HepG2 (cell line): ENCODE data around the gene NGRN. TPM values are rescaled to one million over a fixed set of nuclear protein-coding genes. Genes with fewer than 3 reads are reported as not detected.

ENCODE experiments used
- ATAC-seq: fragments of 200-7000 bp; cut with Tn5 transposase; 3 replicates; pipeline ENCODE4 v1.9.1; 2020; ENCODE audit warnings: mild to moderate bottlenecking, moderate library complexity
- BruUV-seq: library from RNA; stranded (reverse); fragments of 400-500 nt; replicated peaks from 2 replicates; lab custom pipeline; 2021; lab: Mats Ljungman, UMichigan
- CTCF ChIA-PET: fragments of 300-600 bp; formaldehyde crosslinking; extraction: SDS; loops from one replicate; lab custom pipeline; 2021; ENCODE audit warnings: low total read pairs, inconsistent platforms, low intra/inter-chr PET ratio; lab: Yijun Ruan, JAX
- POLR2A ChIA-PET: fragments of 350-600 bp; sonication (Branson Sonifier 250); formaldehyde crosslinking; loops from one replicate; lab custom pipeline; 2020; ENCODE audit warnings: antibody characterized with exemption, inconsistent platforms; lab: Yijun Ruan, JAX
- DNase-seq: peaks from one replicate; pipeline ENCODE4 v3.0.0-alpha.2; 2015; ENCODE audit warnings: low spot score
- FAIRE-seq: peaks from 3 replicates; lab custom pipeline; 2011; peaks lifted over from hg19 to GRCh38; lab: Jason Lieb, UNC
- H2AFZ ChIP-seq: one replicate; pipeline ENCODE4 v1.6.1; 2011; ENCODE audit warnings: low read length, inconsistent platforms
- H3K27ac ChIP-seq: fragments of 300-600 bp; 3 replicates; pipeline ENCODE4 v1.8.0; 2011; ENCODE audit warnings: mixed run types, mild to moderate bottlenecking, mixed read lengths, low read length, inconsistent platforms; ENCODE audit not compliant: insufficient read depth; ENCODE audit errors: extremely low read length
- H3K27me3 ChIP-seq, 2 experiments: fragments of 200-600 bp in 1 of 2; 2 replicates in 1 of 2; 3 replicates in 1 of 2; pipeline versions ENCODE4 v1.6.0 to v1.8.0; 2011; ENCODE audit warnings: low read length in 2 of 2, mild to moderate bottlenecking in 2 of 2, moderate library complexity in 2 of 2, inconsistent platforms in 1 of 2; ENCODE audit not compliant: insufficient read depth in 2 of 2, control insufficient read depth in 1 of 2
- H3K36me3 ChIP-seq, 2 experiments: fragments of 200-600 bp in 1 of 2; replicated peaks in 1 of 2; 2 replicates in 1 of 2; 3 replicates in 1 of 2; pipeline versions ENCODE4 v1.5.1 to v1.8.0; 2011; ENCODE audit warnings: low read length in 2 of 2, inconsistent platforms in 1 of 2; ENCODE audit not compliant: insufficient read depth in 2 of 2, control insufficient read depth in 1 of 2
- H3K4me1 ChIP-seq: 2 replicates; pipeline ENCODE4 v1.5.1; 2012; ENCODE audit warnings: low read length, inconsistent platforms; ENCODE audit not compliant: insufficient read depth
- H3K4me2 ChIP-seq: 2 replicates; pipeline ENCODE4 v1.6.0; 2011; ENCODE audit warnings: low read depth, low read length, inconsistent platforms
- H3K4me3 ChIP-seq, 3 experiments: fragments of 200-600 bp in 1 of 3; sonication (generic), shearing (Covaris generic) in 1 of 3; replicated peaks in 1 of 3; 2 replicates each; pipeline ENCODE4 v1.5.1; 2011 to 2016; ENCODE audit warnings: low read length in 3 of 3, inconsistent platforms in 2 of 3, low read depth in 2 of 3, mild to moderate bottlenecking in 2 of 3, control low read depth in 1 of 3, mixed read lengths in 1 of 3; ENCODE audit not compliant: insufficient read depth in 1 of 3
- H3K79me2 ChIP-seq: one replicate; pipeline ENCODE4 v1.6.1; 2011; ENCODE audit warnings: low read length, inconsistent platforms; ENCODE audit not compliant: insufficient read depth
- H3K9ac ChIP-seq: 2 replicates; pipeline ENCODE4 v1.6.0; 2011; ENCODE audit warnings: mild to moderate bottlenecking, low read depth, low read length, inconsistent platforms; ENCODE audit not compliant: insufficient read depth
- H3K9me3 ChIP-seq: 2 replicates; pipeline ENCODE4 v1.5.1; 2012; ENCODE audit warnings: mild to moderate bottlenecking, low read length
- H4K20me1 ChIP-seq: 2 replicates; pipeline ENCODE4 v1.6.0; 2011; ENCODE audit warnings: inconsistent platforms, mild to moderate bottlenecking, low read length, moderate library complexity; ENCODE audit not compliant: insufficient read depth
- FOSL1 ChIP-seq: sonication (generic); formaldehyde crosslinking; IDR thresholded peaks from 2 replicates; pipeline ENCODE4 v1.9.0; 2021; ENCODE audit warnings: missing genetic modification reagents, borderline replicate concordance
- GZF1 ChIP-seq: sonication (generic); formaldehyde crosslinking; IDR thresholded peaks from 2 replicates; pipeline ENCODE4 v1.5.1; 2020; ENCODE audit warnings: mild to moderate bottlenecking, missing genetic modification reagents
- IKZF1 ChIP-seq: fragments of 450-650 bp; IDR thresholded peaks from 2 replicates; pipeline ENCODE4 v1.7.1; 2016
- KDM6A ChIP-seq: IDR thresholded peaks from 2 replicates; pipeline ENCODE4 v1.6.1; 2016; ENCODE audit warnings: low read depth
- MAFG ChIP-seq: sonication (generic); formaldehyde crosslinking; IDR thresholded peaks from 2 replicates; pipeline ENCODE4 v1.5.1; 2020; ENCODE audit warnings: mild to moderate bottlenecking, missing genetic modification reagents
- NR2F6 ChIP-seq, 2 experiments: IDR thresholded peaks; 2 replicates each; pipeline ENCODE4 v1.6.1; 2016; ENCODE audit warnings: antibody characterized with exemption in 1 of 2, mild to moderate bottlenecking in 1 of 2
- PHF21A ChIP-seq: sonication (generic); formaldehyde crosslinking; IDR thresholded peaks from 2 replicates; pipeline ENCODE4 v1.5.0; 2020; ENCODE audit warnings: mild to moderate bottlenecking, missing genetic modification reagents
- ZBTB20 ChIP-seq: sonication (generic); formaldehyde crosslinking; IDR thresholded peaks from 2 replicates; pipeline ENCODE4 v1.8.1; 2023; ENCODE audit warnings: missing genetic modification reagents, low read depth, mild to moderate bottlenecking, borderline replicate concordance
- ZNF614 ChIP-seq: IDR thresholded peaks from 2 replicates; pipeline ENCODE4 v1.6.1; 2018; ENCODE audit warnings: missing biosample characterization, missing genetic modification reagents, inconsistent platforms, borderline replicate concordance
- WGBS: methylation state at CpG from one replicate; pipeline ENCODE4 v1.1.6; 2017; ENCODE audit warnings: low lambda C conversion rate; 5-methylcytosine and 5-hydroxymethylcytosine counted together
- in situ Hi-C: cut with HindIII; loops from 2 replicates; pipeline ENCODE4 v1.10.0; 2017; ENCODE audit warnings: low pct_unique_long_range_greater_than_20kb; ENCODE audit not compliant: extremely low pct_ligation_motif_present
- intact Hi-C: fragments of 100-400 bp; cut with micrococcal nuclease; formaldehyde crosslinking; loops from one replicate; pipeline ENCODE4 v1.10.0; 2022; ENCODE audit not compliant: unreplicated experiment
- polyA plus RNA-seq, 8 experiments: library from polyadenylated mRNA; depleted of rRNA in 3 of 8; stranded (reverse) in 7 of 8; unstranded in 1 of 8; fragments of >200 nt; fragmentation: Illumina TruSeq in 4 of 8; extraction: Trizol in 4 of 8; gene quantifications; 2 replicates each; pipeline versions ENCODE4 v1.2.1 to v1.2.3, GENCODE V29; 2011 to 2016; ENCODE audit warnings: low read depth in 4 of 8, missing spikeins in 1 of 8, mixed read lengths in 1 of 8; ENCODE audit not compliant: insufficient read depth in 1 of 8
- total RNA-seq, 5 experiments: library from RNA; depleted of rRNA; stranded (reverse); fragments of >200 nt; fragmentation: Illumina TruSeq; extraction: Trizol; gene quantifications; 2 replicates each; pipeline ENCODE4 v1.2.3, GENCODE V29; 2016; ENCODE audit warnings: low read depth in 1 of 5
- TF ChIP-seq, protein P1 (sequence below): conservative IDR thresholded peaks from 2 replicates; pipeline ENCODE4 v1.6.1; 2018; ENCODE audit warnings: missing genetic modification reagents
- TF ChIP-seq, protein P2 (sequence below): sonication (generic); formaldehyde crosslinking; IDR thresholded peaks from 2 replicates; pipeline ENCODE4 v1.5.0; 2020; ENCODE audit warnings: mild to moderate bottlenecking, missing genetic modification reagents, borderline replicate concordance
- TF ChIP-seq, protein P3 (sequence below): sonication (generic); formaldehyde crosslinking; IDR thresholded peaks from 2 replicates; pipeline ENCODE4 v1.8.0; 2022; ENCODE audit warnings: mild to moderate bottlenecking, missing genetic modification reagents; ENCODE audit not compliant: insufficient replicate concordance
- TF ChIP-seq, protein P4 (sequence below): sonication (generic); formaldehyde crosslinking; IDR thresholded peaks from 2 replicates; pipeline ENCODE4 v1.9.0; 2021; ENCODE audit warnings: missing genetic modification reagents, mild to moderate bottlenecking, borderline replicate concordance

The NGRN gene
- total and polyA plus RNA-seq, 2 of the 13 experiments (the other 11 are each of a cell fraction or from before 2014, with no cell fraction given), result 39.8 to 63.7 TPM

DNA sequence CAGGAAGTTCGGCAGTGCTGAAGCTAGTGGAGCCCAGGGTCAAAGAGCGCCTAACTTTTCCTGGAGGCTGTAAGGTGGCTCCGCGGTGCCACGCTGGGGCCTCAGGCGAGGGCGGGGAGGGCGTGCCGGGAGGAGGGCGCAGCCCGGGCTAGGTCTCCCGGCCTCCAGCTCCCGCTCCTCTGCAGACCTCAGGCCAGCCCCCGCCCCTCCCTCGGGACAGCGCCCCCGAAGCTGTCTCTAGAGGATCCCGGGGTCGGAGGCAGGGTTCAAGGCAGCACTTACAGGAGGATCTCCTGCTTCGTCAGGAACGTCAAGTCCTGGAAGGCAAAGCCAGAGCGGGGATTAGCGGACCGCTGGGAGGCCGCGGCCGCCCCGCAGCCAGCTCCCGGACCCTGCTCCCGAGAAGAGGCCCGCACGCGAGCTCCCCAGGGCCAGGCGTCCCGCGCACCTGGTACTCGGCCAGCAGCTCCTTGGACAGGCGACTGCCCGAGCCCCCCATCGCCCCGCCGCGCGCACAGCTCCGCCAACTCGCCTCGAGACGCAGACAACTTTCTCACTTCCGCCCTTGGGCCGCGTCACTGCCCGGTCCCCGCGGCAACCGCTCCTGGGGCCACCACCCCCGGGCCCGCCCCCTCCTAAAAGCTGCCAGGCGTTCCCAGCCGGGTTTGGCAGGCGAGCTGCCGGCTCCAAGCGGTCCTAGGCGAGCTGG lies 31.9 kb upstream of the NGRN start, which contains the start of gene CIB1:
TSS of gene CIB1 (minus strand) at position 555 of the 709 bp plus-strand sequence. CDS start at position 499, 56 bp downstream.
- CTCF ChIA-PET, result interaction anchor here (0.9 to 1.3 kb wide), 2 partner anchors 14 to 19 kb away, joined by 3 to 4 read pairs; no protein-coding TSS in a partner anchor
- peak; percentile 65 for FAIRE-seq
- no peak for TF ChIP-seq KDM6A
- TF ChIP-seq FOSL1 (CRISPR knock-in tag), result no peak
- peak; percentile 47; the same call in 1 of the 2 replicates for TF ChIP-seq ZBTB20 (CRISPR knock-in tag)
- TF ChIP-seq GZF1 (CRISPR knock-in tag), result peak; percentile 79; the same call in 1 of the 2 replicates
- TF ChIP-seq, protein P1, sequence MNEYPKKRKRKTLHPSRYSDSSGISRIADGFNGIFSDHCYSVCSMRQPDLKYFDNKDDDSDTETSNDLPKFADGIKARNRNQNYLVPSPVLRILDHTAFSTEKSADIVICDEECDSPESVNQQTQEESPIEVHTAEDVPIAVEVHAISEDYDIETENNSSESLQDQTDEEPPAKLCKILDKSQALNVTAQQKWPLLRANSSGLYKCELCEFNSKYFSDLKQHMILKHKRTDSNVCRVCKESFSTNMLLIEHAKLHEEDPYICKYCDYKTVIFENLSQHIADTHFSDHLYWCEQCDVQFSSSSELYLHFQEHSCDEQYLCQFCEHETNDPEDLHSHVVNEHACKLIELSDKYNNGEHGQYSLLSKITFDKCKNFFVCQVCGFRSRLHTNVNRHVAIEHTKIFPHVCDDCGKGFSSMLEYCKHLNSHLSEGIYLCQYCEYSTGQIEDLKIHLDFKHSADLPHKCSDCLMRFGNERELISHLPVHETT (CRISPR knock-in tag), result 0 out of 2 replicates have a peak, but pooled peaks have one; percentile 16
- TF ChIP-seq MAFG, result no peak
- TF ChIP-seq, protein P2, sequence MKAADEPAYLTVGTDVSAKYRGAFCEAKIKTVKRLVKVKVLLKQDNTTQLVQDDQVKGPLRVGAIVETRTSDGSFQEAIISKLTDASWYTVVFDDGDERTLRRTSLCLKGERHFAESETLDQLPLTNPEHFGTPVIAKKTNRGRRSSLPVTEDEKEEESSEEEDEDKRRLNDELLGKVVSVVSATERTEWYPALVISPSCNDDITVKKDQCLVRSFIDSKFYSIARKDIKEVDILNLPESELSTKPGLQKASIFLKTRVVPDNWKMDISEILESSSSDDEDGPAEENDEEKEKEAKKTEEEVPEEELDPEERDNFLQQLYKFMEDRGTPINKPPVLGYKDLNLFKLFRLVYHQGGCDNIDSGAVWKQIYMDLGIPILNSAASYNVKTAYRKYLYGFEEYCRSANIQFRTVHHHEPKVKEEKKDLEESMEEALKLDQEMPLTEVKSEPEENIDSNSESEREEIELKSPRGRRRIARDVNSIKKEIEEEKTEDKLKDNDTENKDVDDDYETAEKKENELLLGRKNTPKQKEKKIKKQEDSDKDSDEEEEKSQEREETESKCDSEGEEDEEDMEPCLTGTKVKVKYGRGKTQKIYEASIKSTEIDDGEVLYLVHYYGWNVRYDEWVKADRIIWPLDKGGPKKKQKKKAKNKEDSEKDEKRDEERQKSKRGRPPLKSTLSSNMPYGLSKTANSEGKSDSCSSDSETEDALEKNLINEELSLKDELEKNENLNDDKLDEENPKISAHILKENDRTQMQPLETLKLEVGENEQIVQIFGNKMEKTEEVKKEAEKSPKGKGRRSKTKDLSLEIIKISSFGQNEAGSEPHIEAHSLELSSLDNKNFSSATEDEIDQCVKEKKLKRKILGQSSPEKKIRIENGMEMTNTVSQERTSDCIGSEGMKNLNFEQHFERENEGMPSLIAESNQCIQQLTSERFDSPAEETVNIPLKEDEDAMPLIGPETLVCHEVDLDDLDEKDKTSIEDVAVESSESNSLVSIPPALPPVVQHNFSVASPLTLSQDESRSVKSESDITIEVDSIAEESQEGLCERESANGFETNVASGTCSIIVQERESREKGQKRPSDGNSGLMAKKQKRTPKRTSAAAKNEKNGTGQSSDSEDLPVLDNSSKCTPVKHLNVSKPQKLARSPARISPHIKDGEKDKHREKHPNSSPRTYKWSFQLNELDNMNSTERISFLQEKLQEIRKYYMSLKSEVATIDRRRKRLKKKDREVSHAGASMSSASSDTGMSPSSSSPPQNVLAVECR (CRISPR knock-in tag), result peak; percentile 96
- 0 out of 2 replicates have a peak, but pooled peaks have one; percentile 54 for TF ChIP-seq NR2F6 (IDR thresholded peaks at IDR 0.05)
- TF ChIP-seq NR2F6 (CRISPR knock-in tag; IDR thresholded peaks at IDR 0.05), result peak; percentile 84
- no peak for TF ChIP-seq IKZF1
- TF ChIP-seq ZNF614, result 0 out of 2 replicates have a peak, but pooled peaks have one; percentile 8
- peak; percentile 36; the same call in 1 of the 2 replicates for TF ChIP-seq PHF21A (CRISPR knock-in tag)
- TF ChIP-seq, protein P3, sequence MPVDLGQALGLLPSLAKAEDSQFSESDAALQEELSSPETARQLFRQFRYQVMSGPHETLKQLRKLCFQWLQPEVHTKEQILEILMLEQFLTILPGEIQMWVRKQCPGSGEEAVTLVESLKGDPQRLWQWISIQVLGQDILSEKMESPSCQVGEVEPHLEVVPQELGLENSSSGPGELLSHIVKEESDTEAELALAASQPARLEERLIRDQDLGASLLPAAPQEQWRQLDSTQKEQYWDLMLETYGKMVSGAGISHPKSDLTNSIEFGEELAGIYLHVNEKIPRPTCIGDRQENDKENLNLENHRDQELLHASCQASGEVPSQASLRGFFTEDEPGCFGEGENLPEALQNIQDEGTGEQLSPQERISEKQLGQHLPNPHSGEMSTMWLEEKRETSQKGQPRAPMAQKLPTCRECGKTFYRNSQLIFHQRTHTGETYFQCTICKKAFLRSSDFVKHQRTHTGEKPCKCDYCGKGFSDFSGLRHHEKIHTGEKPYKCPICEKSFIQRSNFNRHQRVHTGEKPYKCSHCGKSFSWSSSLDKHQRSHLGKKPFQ (CRISPR knock-in tag), result no peak
- TF ChIP-seq, protein P4, sequence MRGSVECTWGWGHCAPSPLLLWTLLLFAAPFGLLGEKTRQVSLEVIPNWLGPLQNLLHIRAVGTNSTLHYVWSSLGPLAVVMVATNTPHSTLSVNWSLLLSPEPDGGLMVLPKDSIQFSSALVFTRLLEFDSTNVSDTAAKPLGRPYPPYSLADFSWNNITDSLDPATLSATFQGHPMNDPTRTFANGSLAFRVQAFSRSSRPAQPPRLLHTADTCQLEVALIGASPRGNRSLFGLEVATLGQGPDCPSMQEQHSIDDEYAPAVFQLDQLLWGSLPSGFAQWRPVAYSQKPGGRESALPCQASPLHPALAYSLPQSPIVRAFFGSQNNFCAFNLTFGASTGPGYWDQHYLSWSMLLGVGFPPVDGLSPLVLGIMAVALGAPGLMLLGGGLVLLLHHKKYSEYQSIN, result no peak

More for the DNA sequence above, 31.9 kb upstream of the NGRN start, which contains the start of gene CIB1:
- POLR2A ChIA-PET, result interaction anchor here (0.5 to 4.5 kb wide), 11 partner anchors 11 to 99 kb away, joined by 3 to 50 read pairs (median 8); partner anchors contain the start of genes NGRN, SEMA4B and TTLL13
- peak; percentile 88 for DNase-seq
- WGBS, result 2% methylated on average over 7 of the region's 63 CpGs
- no peaks in the 10 kb centered on the region; a peak in 1 of 5 replicates for H3K27me3 ChIP-seq
- peak within 1 kb of the TSS; percentile 73 to 86 (median 80) for H3K4me3 ChIP-seq
- no peaks in the 10 kb centered on the region for H3K9me3 ChIP-seq
- H3K27ac ChIP-seq, result peak within 1 kb of the TSS; percentile 94
- peaks cover 8 to 41% of the 10 kb centered on the region in 2 experiments for H3K36me3 ChIP-seq
- H3K9ac ChIP-seq, result peak within 1 kb of the TSS; percentile 83
- peak; percentile 93 for ATAC-seq
- BruUV-seq, result TSS peak; percentile 71
- intact Hi-C loops (loop anchor here (1.0 to 5.0 kb wide), 2 partner anchors 16 to 34 kb away; partner anchors contain the start of genes NGRN and TTLL13), in situ Hi-C loops (no loop called here)
- peak within 1 kb of the TSS; percentile 89 for H3K4me2 ChIP-seq
- H3K4me1 ChIP-seq, result peaks cover 28% of the 10 kb centered on the region
- peaks cover 8% of the 10 kb centered on the region for H3K79me2 ChIP-seq
- peak within 1 kb of the TSS; percentile 76 for H2AFZ ChIP-seq
- H4K20me1 ChIP-seq, result no peaks in the 10 kb centered on the region
